Trophoblast cell (in vitro differentiated cells and primary cell): ENCODE results near the gene PSMD14. TPM values are rescaled to one million over a fixed set of nuclear protein-coding genes. Genes with fewer than 3 reads are reported as not detected.

Source experiments
- DNase-seq, 2 donors: peaks; one replicate each; pipeline ENCODE4 v3.0.0-alpha.2; 2016
- H2AFZ ChIP-seq: 2 replicates; pipeline ENCODE4 v1.6.1; 2013; ENCODE audit warnings: low read length, moderate library complexity, mild to moderate bottlenecking; ENCODE audit not compliant: insufficient read depth, poor library complexity
- H2AK5ac ChIP-seq: 2 replicates; pipeline ENCODE4 v1.6.1; 2013; ENCODE audit warnings: mild to moderate bottlenecking, low read length
- H2BK120ac ChIP-seq: 2 replicates; pipeline ENCODE4 v1.6.1; 2013; ENCODE audit warnings: low read length, mild to moderate bottlenecking, moderate library complexity; ENCODE audit not compliant: insufficient read depth, poor library complexity
- H2BK12ac ChIP-seq: 2 replicates; pipeline ENCODE4 v1.6.1; 2013; ENCODE audit warnings: mild to moderate bottlenecking, low read length, moderate library complexity
- H2BK5ac ChIP-seq: 2 replicates; pipeline ENCODE4 v1.6.1; 2013; ENCODE audit warnings: low read length, low read depth, moderate library complexity, mild to moderate bottlenecking; ENCODE audit not compliant: poor library complexity
- H3K14ac ChIP-seq: 2 replicates; pipeline ENCODE4 v1.6.1; 2013; ENCODE audit warnings: mild to moderate bottlenecking, low read length
- H3K18ac ChIP-seq: 2 replicates; pipeline ENCODE4 v1.6.1; 2013; ENCODE audit warnings: mild to moderate bottlenecking, low read length
- H3K23ac ChIP-seq: 2 replicates; pipeline ENCODE4 v1.6.1; 2013; ENCODE audit warnings: low read length
- H3K27ac ChIP-seq: 2 replicates; pipeline ENCODE4 v1.5.1; 2013; ENCODE audit warnings: low read depth, mild to moderate bottlenecking, inconsistent platforms, low read length, moderate library complexity
- H3K27me3 ChIP-seq: 2 replicates; pipeline ENCODE4 v1.6.1; 2013; ENCODE audit warnings: inconsistent platforms, mild to moderate bottlenecking, low read length, moderate library complexity; ENCODE audit not compliant: insufficient read depth
- H3K36me3 ChIP-seq, 2 experiments: 1 replicate in 1 of 2; 2 replicates in 1 of 2; pipeline ENCODE4 v1.6.1; 2013; ENCODE audit warnings: low read length in 2 of 2, mild to moderate bottlenecking in 2 of 2, moderate library complexity in 1 of 2; ENCODE audit not compliant: insufficient read depth in 2 of 2, control insufficient read depth in 1 of 2
- H3K4ac ChIP-seq: 2 replicates; pipeline ENCODE4 v1.6.1; 2013; ENCODE audit warnings: low read depth, mild to moderate bottlenecking, low read length, moderate library complexity
- H3K4me1 ChIP-seq, 2 experiments: 1 replicate in 1 of 2; 2 replicates in 1 of 2; pipeline ENCODE4 v1.6.1; 2013; ENCODE audit warnings: low read length in 2 of 2, mild to moderate bottlenecking in 2 of 2, moderate library complexity in 1 of 2; ENCODE audit not compliant: insufficient read depth in 2 of 2, control insufficient read depth in 1 of 2
- H3K4me2 ChIP-seq: 2 replicates; pipeline ENCODE4 v1.6.1; 2013; ENCODE audit warnings: inconsistent platforms, mild to moderate bottlenecking, low read length, moderate library complexity
- H3K4me3 ChIP-seq: 2 replicates; pipeline ENCODE4 v1.5.1; 2013; ENCODE audit warnings: mild to moderate bottlenecking, low read depth, low read length, inconsistent platforms
- H3K79me1 ChIP-seq: one replicate; pipeline ENCODE4 v1.6.1; 2013; ENCODE audit warnings: low read length
- H3K79me2 ChIP-seq: 2 replicates; pipeline ENCODE4 v1.6.1; 2013; ENCODE audit warnings: low read length, mild to moderate bottlenecking; ENCODE audit not compliant: control insufficient read depth, insufficient read depth, poor library complexity
- H3K9ac ChIP-seq: 2 replicates; pipeline ENCODE4 v1.6.1; 2013; ENCODE audit warnings: mild to moderate bottlenecking, low read length
- H3K9me3 ChIP-seq: 2 replicates; pipeline ENCODE4 v1.6.1; 2013; ENCODE audit warnings: low read depth, mild to moderate bottlenecking, control low read depth, inconsistent platforms, low read length; ENCODE audit not compliant: insufficient read depth
- H4K12ac ChIP-seq: 2 replicates; pipeline ENCODE4 v1.6.1; 2013; ENCODE audit warnings: low read depth, mild to moderate bottlenecking, low read length, moderate library complexity
- H4K8ac ChIP-seq: 2 replicates; pipeline ENCODE4 v1.6.1; 2013; ENCODE audit warnings: low read depth, mild to moderate bottlenecking, low read length, moderate library complexity
- H4K91ac ChIP-seq: one replicate; pipeline ENCODE4 v1.6.1; 2013; ENCODE audit warnings: low read depth, mild to moderate bottlenecking, low read length, moderate library complexity
- WGBS: extraction: QIAGEN DNeasy Blood & Tissue Kit; methylation state at CpG from one replicate; pipeline ENCODE4 v1.1.7; 2013; ENCODE audit warnings: missing lambda C conversion rate; ENCODE audit not compliant: insufficient read length, insufficient coverage; ENCODE audit errors: extremely low coverage; 5-methylcytosine and 5-hydroxymethylcytosine counted together
- polyA plus RNA-seq: library from polyadenylated mRNA; stranded (reverse); fragments of 200-250 nt; gene quantifications from 2 replicates; pipeline ENCODE4 v1.2.3, GENCODE V29; 2013

Gene PSMD14
- polyA plus RNA-seq, result 70.0 and 75.1 TPM in 2 replicates

GRCh38 chr2:161308178-161308955 lies at the start of gene PSMD14:
TSS of gene PSMD14 (plus strand) at chr2:161308425. CDS start at chr2:161318826, 10,401 bp downstream.
- Histone ChIP-seq H2BK12ac (no peak within 1 kb of the TSS), H3K27me3 (no peaks in the 10 kb centered on the region), H4K8ac (peak within 1 kb of the TSS; percentile 100), H3K23ac (peak within 1 kb of the TSS; percentile 34), H3K36me3 (no peaks in the 10 kb centered on the region), H3K79me1 (peaks cover 7% of the 10 kb centered on the region), H3K9me3 (no peaks in the 10 kb centered on the region), H2BK5ac (peak within 1 kb of the TSS; percentile 96), H3K14ac (peak within 1 kb of the TSS; percentile 99), H3K79me2 (peaks cover 16% of the 10 kb centered on the region), H4K12ac (peak within 1 kb of the TSS; percentile 99), H3K4me1 (peaks cover 0 to 3% of the 10 kb centered on the region in 2 experiments), H3K9ac (peak within 1 kb of the TSS; percentile 99), H3K18ac (peak within 1 kb of the TSS; percentile 98), H3K4me2 (peak within 1 kb of the TSS; percentile 81), H2AFZ (peak within 1 kb of the TSS; percentile 100), H3K4ac (peak within 1 kb of the TSS; percentile 96), H2BK120ac (peak within 1 kb of the TSS; percentile 96), H3K4me3 (peak within 1 kb of the TSS; percentile 92), H4K91ac (peak within 1 kb of the TSS; percentile 99), H2AK5ac (peak within 1 kb of the TSS; percentile 90), H3K27ac (peak within 1 kb of the TSS; percentile 99)
- WGBS, result no CpG with 5 or more reads among the region's 60 CpGs
- DNase-seq, result peak; percentile 97

GRCh38 chr2:161265874-161266273 lies 42.4 kb upstream of the PSMD14 start:
- Histone ChIP-seq H3K79me2 (no peaks in the 10 kb centered on the region), H3K14ac (no peak overlapping the region), H4K91ac (no peak overlapping the region), H3K79me1 (no peaks in the 10 kb centered on the region), H3K4me2 (no peak overlapping the region), H2AK5ac (no peak overlapping the region), H4K12ac (no peak overlapping the region), H2BK5ac (no peak overlapping the region), H3K27ac (no peak overlapping the region), H3K23ac (no peak overlapping the region), H2AFZ (peak overlapping the region; percentile 32), H3K36me3 (no peaks in the 10 kb centered on the region), H3K27me3 (no peaks in the 10 kb centered on the region), H2BK120ac (no peak overlapping the region), H3K4me1 (no peaks in the 10 kb centered on the region), H4K8ac (no peak overlapping the region), H3K18ac (no peak overlapping the region), H3K9ac (no peak overlapping the region), H3K9me3 (no peaks in the 10 kb centered on the region), H2BK12ac (no peak overlapping the region), H3K4ac (no peak overlapping the region), H3K4me3 (no peak overlapping the region)
- no CpG with 5 or more reads among the region's 11 CpGs for WGBS
- DNase-seq, result no peak

- Histone ChIP-seq H3K23ac (no peak overlapping the region), H2AFZ (no peak overlapping the region), H4K12ac (no peak overlapping the region), H3K9me3 (no peaks in the 10 kb centered on the region), H3K4me2 (no peak overlapping the region), H3K27ac (no peak overlapping the region), H3K14ac (no peak overlapping the region), H2BK120ac (no peak overlapping the region), H3K9ac (no peak overlapping the region), H2BK5ac (no peak overlapping the region), H2BK12ac (no peak overlapping the region), H3K4me3 (no peak overlapping the region), H3K18ac (no peak overlapping the region), H3K36me3 (no peaks in the 10 kb centered on the region), H2AK5ac (no peak overlapping the region), H4K8ac (no peak overlapping the region), H3K4ac (no peak overlapping the region), H3K27me3 (no peaks in the 10 kb centered on the region), H3K4me1 (no peaks in the 10 kb centered on the region), H3K79me2 (no peaks in the 10 kb centered on the region), H3K79me1 (no peaks in the 10 kb centered on the region), H4K91ac (no peak overlapping the region)
- peak in 1 of 2 donors; percentile 21 for DNase-seq
- no CpG with 5 or more reads among the region's 3 CpGs for WGBS
Measured at GRCh38 chr2:161269111-161269510, 39.1 kb upstream of the PSMD14 start.

- H2BK120ac ChIP-seq, result no peak overlapping the region
- H2AK5ac ChIP-seq, result no peak overlapping the region
- no peak overlapping the region for H3K27ac ChIP-seq
- no peak overlapping the region for H4K91ac ChIP-seq
- no peak overlapping the region for H3K4me2 ChIP-seq
- H3K4me1 ChIP-seq, result no peaks in the 10 kb centered on the region
- H3K36me3 ChIP-seq, result no peaks in the 10 kb centered on the region
- H3K79me1 ChIP-seq, result no peaks in the 10 kb centered on the region
- DNase-seq, result peak; percentile 28 to 92
- H3K27me3 ChIP-seq, result no peaks in the 10 kb centered on the region
- no peaks in the 10 kb centered on the region for H3K79me2 ChIP-seq
- H2BK12ac ChIP-seq, result no peak overlapping the region
- H4K8ac ChIP-seq, result no peak overlapping the region
- no peak overlapping the region for H3K23ac ChIP-seq
- H3K9ac ChIP-seq, result no peak overlapping the region
- H3K9me3 ChIP-seq, result no peaks in the 10 kb centered on the region
- no peak overlapping the region for H3K4ac ChIP-seq
- H2AFZ ChIP-seq, result no peak overlapping the region
- no peak overlapping the region for H2BK5ac ChIP-seq
- no CpG with 5 or more reads among the region's 5 CpGs for WGBS
- no peak overlapping the region for H3K4me3 ChIP-seq
- H4K12ac ChIP-seq, result no peak overlapping the region
- no peak overlapping the region for H3K14ac ChIP-seq
- H3K18ac ChIP-seq, result no peak overlapping the region
Measured at GRCh38 chr2:161273038-161273760, 35.0 kb upstream of the PSMD14 start.
